NB4 (cell line): ENCODE results near the gene RAD51B.
"Not testable (repeated sequence)": the region's sequence is repeated elsewhere in the genome, so short reads cannot be mapped to it uniquely, and the experiment has no call there.

Experiments
- DNase-seq: peaks from one replicate; pipeline ENCODE4 v3.0.0; 2010; ENCODE audit warnings: low read depth
- H3K4me3 ChIP-seq: one replicate; pipeline ENCODE4 v1.5.1; 2011; ENCODE audit warnings: mild to moderate bottlenecking, low read depth, low read length, moderate library complexity
- MYC ChIP-seq: IDR thresholded peaks from 2 replicates; pipeline ENCODE4 v1.6.1; 2011; ENCODE audit warnings: low read depth, low read length
- POLR2A ChIP-seq: IDR thresholded peaks from 2 replicates; pipeline ENCODE4 v1.6.1; 2011; ENCODE audit warnings: mild to moderate bottlenecking; ENCODE audit not compliant: insufficient read length; ENCODE audit errors: extremely low read depth
- TF ChIP-seq, protein P1 (sequence below): IDR thresholded peaks from 2 replicates; pipeline ENCODE4 v1.6.1; 2011; ENCODE audit warnings: low read depth, low read length
- TF ChIP-seq, protein P2 (sequence below): IDR thresholded peaks from one replicate; pipeline ENCODE4 v1.5.1; 2012; ENCODE audit warnings: low read depth, low read length

The RAD51B gene

DNA sequence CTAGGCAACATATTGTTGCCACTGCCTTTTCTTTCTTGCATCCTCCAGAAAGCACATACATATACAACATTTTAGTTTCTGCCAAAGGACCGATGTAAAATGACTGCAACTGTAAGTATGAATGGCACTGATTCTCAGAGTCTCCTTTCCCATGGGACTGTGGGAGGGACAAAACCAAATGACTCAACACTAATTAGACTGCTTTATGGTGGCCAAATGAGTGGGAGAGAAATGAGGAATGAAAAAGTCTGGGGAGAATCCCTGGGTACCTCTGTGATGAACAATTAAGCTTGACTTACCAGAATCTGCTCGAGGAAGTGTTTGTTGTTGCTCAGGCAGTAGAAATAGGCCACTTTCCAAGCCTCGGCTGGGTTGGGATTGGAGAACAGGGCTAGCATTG is 13.3 kb upstream of the RAD51B start:
- DNase-seq: peak; percentile 18
- H3K4me3 ChIP-seq: no peak overlapping the region
- TF ChIP-seq MYC: no peak
- TF ChIP-seq, protein P1, sequence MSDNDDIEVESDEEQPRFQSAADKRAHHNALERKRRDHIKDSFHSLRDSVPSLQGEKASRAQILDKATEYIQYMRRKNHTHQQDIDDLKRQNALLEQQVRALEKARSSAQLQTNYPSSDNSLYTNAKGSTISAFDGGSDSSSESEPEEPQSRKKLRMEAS: no peak
- no peak for TF ChIP-seq POLR2A
- TF ChIP-seq, protein P2, sequence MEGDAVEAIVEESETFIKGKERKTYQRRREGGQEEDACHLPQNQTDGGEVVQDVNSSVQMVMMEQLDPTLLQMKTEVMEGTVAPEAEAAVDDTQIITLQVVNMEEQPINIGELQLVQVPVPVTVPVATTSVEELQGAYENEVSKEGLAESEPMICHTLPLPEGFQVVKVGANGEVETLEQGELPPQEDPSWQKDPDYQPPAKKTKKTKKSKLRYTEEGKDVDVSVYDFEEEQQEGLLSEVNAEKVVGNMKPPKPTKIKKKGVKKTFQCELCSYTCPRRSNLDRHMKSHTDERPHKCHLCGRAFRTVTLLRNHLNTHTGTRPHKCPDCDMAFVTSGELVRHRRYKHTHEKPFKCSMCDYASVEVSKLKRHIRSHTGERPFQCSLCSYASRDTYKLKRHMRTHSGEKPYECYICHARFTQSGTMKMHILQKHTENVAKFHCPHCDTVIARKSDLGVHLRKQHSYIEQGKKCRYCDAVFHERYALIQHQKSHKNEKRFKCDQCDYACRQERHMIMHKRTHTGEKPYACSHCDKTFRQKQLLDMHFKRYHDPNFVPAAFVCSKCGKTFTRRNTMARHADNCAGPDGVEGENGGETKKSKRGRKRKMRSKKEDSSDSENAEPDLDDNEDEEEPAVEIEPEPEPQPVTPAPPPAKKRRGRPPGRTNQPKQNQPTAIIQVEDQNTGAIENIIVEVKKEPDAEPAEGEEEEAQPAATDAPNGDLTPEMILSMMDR: no peak

DNA sequence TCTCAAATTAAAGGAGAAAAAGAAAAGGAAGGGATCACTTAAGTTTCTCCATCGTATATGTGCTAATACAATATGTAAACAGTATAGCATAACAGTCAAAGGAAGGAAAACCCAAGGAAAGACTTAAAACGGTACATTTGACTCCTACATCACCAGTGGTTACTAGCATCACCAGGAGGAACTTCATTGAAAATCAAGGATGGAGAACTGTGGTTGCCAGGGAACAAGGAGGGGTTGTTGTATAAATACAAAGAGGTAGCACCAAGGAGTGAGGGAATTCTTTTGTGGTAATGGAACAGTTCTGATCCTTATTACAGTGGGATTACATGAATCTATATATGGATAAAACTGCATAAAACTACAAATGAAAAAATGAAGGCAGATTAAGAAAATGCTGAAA is 4.8 kb upstream of the RAD51B start:
- DNase-seq: no peak
- H3K4me3 ChIP-seq: peak overlapping the region; percentile 91
- TF ChIP-seq POLR2A (no peak), MYC (no peak)
- TF ChIP-seq, protein P1: no peak
- TF ChIP-seq, protein P2: no peak

DNA sequence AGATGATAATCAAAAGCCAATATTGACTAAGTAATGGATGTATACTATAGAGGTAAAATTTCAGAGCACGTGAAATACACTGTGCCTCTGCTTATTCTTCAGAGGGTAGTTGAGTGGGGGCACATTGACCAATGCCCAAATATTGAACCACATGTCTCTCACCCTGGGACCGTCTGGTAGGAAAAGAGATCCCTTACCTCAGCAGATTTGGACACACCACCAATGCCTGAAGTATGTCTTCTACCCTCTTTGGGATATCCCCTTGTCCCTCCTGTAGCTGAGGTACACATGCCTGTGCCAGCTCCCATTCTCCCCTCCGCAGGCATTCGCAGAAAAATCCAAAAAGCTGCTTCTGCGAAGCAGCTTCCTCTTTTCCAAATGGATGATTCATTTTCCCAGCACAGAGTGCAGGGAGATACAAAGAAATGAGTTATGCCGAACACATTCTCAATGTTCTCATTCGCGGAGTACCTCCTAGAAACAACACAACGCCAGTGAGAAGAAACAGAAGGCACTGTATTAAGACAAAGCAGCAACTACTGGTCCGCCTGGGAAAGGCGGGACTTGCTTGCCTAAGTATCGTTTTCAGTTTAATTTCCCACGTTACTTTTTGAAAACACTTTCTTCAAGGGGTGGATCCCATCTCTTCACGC is 3.9 kb upstream of the RAD51B start:
- TF ChIP-seq, protein P1: no peak
- peak overlapping the region; percentile 91 for H3K4me3 ChIP-seq
- DNase-seq: peak; percentile 30

DNA sequence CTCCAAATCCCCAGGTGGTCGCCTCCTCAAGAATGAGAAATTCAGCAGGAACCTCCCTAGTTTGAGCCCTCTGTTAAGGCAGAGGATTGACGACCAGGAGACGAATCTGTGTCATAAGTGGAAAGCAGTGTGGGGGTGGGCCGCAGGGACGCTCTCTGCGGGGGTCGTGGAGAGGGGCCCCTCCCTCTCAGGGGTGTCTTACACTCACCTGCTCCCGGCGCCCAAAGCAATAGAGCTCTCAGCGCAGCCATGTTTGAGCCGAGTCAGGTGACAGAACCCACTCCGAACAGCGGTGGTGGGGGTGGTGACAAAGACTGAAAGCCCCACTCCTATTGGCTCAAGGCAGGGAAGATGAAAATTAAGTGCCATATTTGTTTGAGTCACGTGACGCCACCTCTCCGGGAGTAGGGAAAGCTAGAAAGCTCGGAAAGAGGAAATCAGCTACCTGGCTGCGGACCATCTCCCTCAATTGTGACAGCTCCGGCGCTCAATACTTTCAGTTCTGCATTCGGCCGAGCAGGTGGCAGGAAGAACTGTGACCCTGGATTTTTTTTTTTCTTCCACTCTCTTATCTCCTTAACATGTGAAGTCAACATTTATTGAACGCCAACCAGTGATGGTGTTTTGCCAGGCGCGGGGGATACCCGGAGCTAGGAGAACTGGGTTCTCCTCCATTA is 3.1 kb upstream of the RAD51B start, which contains the start of gene ZFYVE26:
Gene ZFYVE26 (minus strand): TSS at position 265 of the 677 bp plus-strand sequence. CDS start 627 bp downstream, outside the sequence.
- H3K4me3 ChIP-seq: peak within 1 kb of the TSS; percentile 91
- TF ChIP-seq MYC (peak; percentile 20; the same call in 1 of the 2 replicates), POLR2A (peak; percentile 48)
- TF ChIP-seq, protein P2: no peak
- TF ChIP-seq, protein P1: peak; percentile 91

DNA sequence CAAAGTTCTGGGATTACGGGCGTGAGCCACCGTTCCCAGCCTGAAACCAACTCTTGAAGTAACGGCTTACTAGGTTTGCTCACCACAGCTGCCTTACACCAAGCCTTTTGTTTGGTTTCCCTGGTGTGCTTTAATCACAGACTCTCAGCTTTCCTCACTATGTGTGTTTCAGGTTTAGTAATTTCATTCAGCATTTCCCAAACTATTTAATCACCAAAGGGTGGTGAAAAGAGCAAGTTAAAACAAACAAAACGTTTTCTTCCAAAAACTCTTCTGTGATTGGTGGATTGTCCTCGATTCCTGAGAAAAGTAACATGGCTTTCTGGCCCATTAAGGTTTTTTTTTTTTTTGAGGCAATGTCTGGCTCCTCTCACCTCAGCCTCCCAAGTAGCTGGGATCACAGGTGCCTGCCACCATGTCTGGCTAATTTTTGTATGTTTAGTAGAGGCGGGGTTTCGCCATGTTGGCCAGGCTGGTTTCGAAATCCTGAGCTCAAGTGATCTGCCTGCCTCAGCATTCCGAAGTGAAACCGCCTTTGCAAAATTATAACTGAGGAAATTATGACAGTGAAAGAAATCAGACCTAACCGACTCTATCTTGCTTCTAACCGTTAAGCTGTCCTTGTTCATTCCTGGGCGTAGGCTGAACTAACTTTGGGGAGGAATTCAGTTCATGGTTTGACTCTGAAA is 1.7 kb upstream of the RAD51B start:
- TF ChIP-seq, protein P1: no peak
- TF ChIP-seq MYC (no peak), POLR2A (no peak)
- TF ChIP-seq, protein P2: no peak
- no peak overlapping the region for H3K4me3 ChIP-seq
- DNase-seq: peak; percentile 11

More for the DNA sequence above, 3.1 kb upstream of the RAD51B start, which contains the start of gene ZFYVE26:
- DNase-seq: peak; percentile 93

DNA sequence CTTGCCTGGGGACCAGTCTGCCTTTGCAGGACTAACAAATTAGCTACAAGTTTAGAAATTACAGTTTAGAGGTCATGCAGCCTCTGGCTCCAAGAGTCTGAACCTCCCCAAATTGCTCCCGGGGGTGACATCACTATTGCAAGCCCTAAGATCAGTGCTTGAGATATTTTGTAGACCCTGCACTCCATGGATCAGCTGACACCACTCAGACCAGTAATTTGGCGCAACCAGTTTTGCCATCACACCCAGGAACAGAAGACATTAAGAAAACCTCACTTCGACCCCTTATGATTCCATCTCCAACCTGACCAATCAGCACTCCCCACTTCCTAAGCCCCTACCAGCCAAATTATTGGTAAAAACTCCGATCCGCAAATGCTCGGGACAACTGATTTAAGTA is 1.1 kb upstream of the RAD51B start:
- not testable (repeated sequence) for DNase-seq

More for the DNA sequence above, 1.1 kb upstream of the RAD51B start:
- H3K4me3 ChIP-seq: not testable (repeated sequence)
